ENCODE results near the gene CAMK1. TPM values are rescaled to one million over a fixed set of nuclear protein-coding genes. Genes with fewer than 3 reads are reported as not detected.

The CAMK1 gene
- total and polyA plus RNA-seq, 2 of the 4 experiments (the other 2 are of a cell fraction), result 33.3 to 36.4 TPM

GRCh38 chr3:9785602-9786001 lies 15.9 kb upstream of the CAMK1 start:
- BruUV-seq (replicated peaks), result no TSS peak

More at GRCh38 chr3:9785602-9786001, 15.9 kb upstream of the CAMK1 start:
- no peaks in the 10 kb centered on the region for H3K27me3 ChIP-seq (ENCODE audit: control insufficient read depth, insufficient read depth, low read length)
- in situ Hi-C loops (cut with MboI; ENCODE audit: low sequenced_read_pairs) (no loop called here), dilution Hi-C loops (cut with HindIII; ENCODE audit: low sequenced_read_pairs, unreplicated experiment) (no loop called here), intact Hi-C loops (cut with micrococcal nuclease) (no loop called here)
- no peak overlapping the region for H2BK15ac ChIP-seq (ENCODE audit: low read depth, low read length)
- no peak for ATAC-seq (ENCODE audit: low read depth)
- H3K4ac ChIP-seq (ENCODE audit: low read depth, low read length), result no peak overlapping the region
- no peak overlapping the region for H4K91ac ChIP-seq (ENCODE audit: insufficient read depth, low read depth, low read length)
- H3K79me1 ChIP-seq (ENCODE audit: low read depth in 1 of 2, low read length in 2 of 2), result peaks cover 13 to 14% of the 10 kb centered on the region in 2 experiments
- H4K20me1 ChIP-seq (ENCODE audit: insufficient read depth, low read length), result no peaks in the 10 kb centered on the region
- H3K9me1 ChIP-seq (ENCODE audit: insufficient read depth, low read length), result peaks cover 7% of the 10 kb centered on the region; the same call in 1 of the 2 replicates
- no peak overlapping the region for H3K4me2 ChIP-seq (ENCODE audit: low read depth, low read length)
- no peak overlapping the region for H2AK5ac ChIP-seq (ENCODE audit: low read depth, low read length)
- H3K14ac ChIP-seq (replicated peaks; ENCODE audit: low read depth, low read length), result no peak overlapping the region
- H3K9me3 ChIP-seq (ENCODE audit: control insufficient read depth, insufficient read depth, low read length), result no peaks in the 10 kb centered on the region
- no peak overlapping the region for H3K27ac ChIP-seq (ENCODE audit: insufficient read depth, low read length)
- H3K4me3 ChIP-seq (ENCODE audit: insufficient read depth, low read depth, low read length), result no peak overlapping the region
- no peak overlapping the region for H3K18ac ChIP-seq (ENCODE audit: low read depth, low read length)
- H3K9ac ChIP-seq (ENCODE audit: low read depth, low read length), result no peak overlapping the region
- H3K36me3 ChIP-seq (ENCODE audit: control insufficient read depth, insufficient read depth, low read length), result peaks cover 46% of the 10 kb centered on the region
- H3K23ac ChIP-seq (ENCODE audit: low read depth, low read length), result no peak overlapping the region
- DNase-seq, result no peak
- H2BK5ac ChIP-seq (ENCODE audit: low read depth, low read length, poor library complexity, severe bottlenecking), result no peak overlapping the region
- no peaks in the 10 kb centered on the region for H3K4me1 ChIP-seq (ENCODE audit: control insufficient read depth, insufficient read depth, low read length)
- H2AFZ ChIP-seq (replicated peaks; ENCODE audit: low read length, poor library complexity), result no peak overlapping the region
- no peak overlapping the region for H2AK9ac ChIP-seq (replicated peaks; ENCODE audit: low read depth, low read length, poor library complexity)
- WGBS, 2 experiments (ENCODE audit: extremely low coverage in 2 of 2, insufficient read length in 1 of 2), result no CpG with 5 or more reads among the region's 7 CpGs
- no peak overlapping the region for H3K56ac ChIP-seq (ENCODE audit: extremely low read depth, insufficient read depth, low read length)
- no peak overlapping the region for H4K8ac ChIP-seq (ENCODE audit: low read depth in 2 of 2, low read length in 2 of 2)
- H2BK120ac ChIP-seq (ENCODE audit: low read depth, low read length), result no peak overlapping the region
- ChIA-PET POLR2A (ENCODE audit: unreplicated experiment) (no interaction called here), CTCF (no interaction called here)
- TF ChIP-seq MXI1 (IDR thresholded peaks at IDR 0.05; ENCODE audit: borderline replicate concordance, low read depth, low read length) (no peak), MAFK (IDR thresholded peaks at IDR 0.05; ENCODE audit: low read depth, low read length) (no peak), MAZ (IDR thresholded peaks at IDR 0.05; ENCODE audit: borderline replicate concordance, low read depth, low read length) (no peak), CTCF (conservative IDR thresholded peaks at IDR 0.05; ENCODE audit: low read depth, low read length) (no peak), CHD1 (IDR thresholded peaks at IDR 0.05; ENCODE audit: low read depth, low read length) (no peak), CEBPB (IDR thresholded peaks at IDR 0.05; ENCODE audit: low read depth, low read length) (no peak), NFE2L2 (IDR thresholded peaks at IDR 0.05; ENCODE audit: low read depth, low read length) (no peak), ELK1 (IDR thresholded peaks at IDR 0.05; ENCODE audit: borderline replicate concordance, low read depth, low read length) (no peak)
- no peak overlapping the region for H2BK20ac ChIP-seq (ENCODE audit: low read depth, low read length)
- H4K5ac ChIP-seq (ENCODE audit: low read depth, low read length), result no peak overlapping the region

Measured in IMR-90 (cell line).